Endothelial cell of umbilical vein (primary cell): ENCODE measurements around the gene SLC12A4. TPM values are rescaled to one million over a fixed set of nuclear protein-coding genes. Genes with fewer than 3 reads are reported as not detected.

Source experiments
- BruUV-seq: library from RNA; stranded (reverse); fragments of 400-500 nt; replicated peaks from 2 replicates; lab custom pipeline; 2021; lab: Mats Ljungman, UMichigan
- CTCF ChIA-PET: fragments of 300-600, 350-600 bp; sonication (Branson Sonifier 250); formaldehyde crosslinking; loops from one replicate; lab custom pipeline; 2021; ENCODE audit warnings: antibody characterized with exemption, inconsistent platforms; lab: Charles Lee
- POLR2A ChIA-PET: fragments of 300-600, 350-600 bp; sonication (Branson Sonifier 250); formaldehyde crosslinking; loops from one replicate; lab custom pipeline; 2021; ENCODE audit warnings: antibody characterized with exemption, inconsistent platforms; lab: Charles Lee
- DNase-seq: peaks from one replicate; pipeline ENCODE4 v3.0.0-alpha.2; 2011; ENCODE audit warnings: low read depth, low spot score
- FAIRE-seq: peaks from 2 replicates; lab custom pipeline; 2011; peaks lifted over from hg19 to GRCh38; lab: Jason Lieb, UNC
- H2AFZ ChIP-seq: 2 replicates; pipeline ENCODE4 v1.6.0; 2012; ENCODE audit warnings: low read depth, low read length, control low read depth, inconsistent platforms
- H3K27ac ChIP-seq: 2 replicates; pipeline ENCODE4 v1.5.1; 2011; ENCODE audit warnings: low read depth, mild to moderate bottlenecking, control low read depth, low read length, moderate library complexity; ENCODE audit not compliant: insufficient read depth
- H3K27me3 ChIP-seq, 2 experiments: 2 replicates each; pipeline versions ENCODE4 v1.6.0 to v1.6.1; 2011; ENCODE audit warnings: low read length in 2 of 2, mixed read lengths in 1 of 2; ENCODE audit not compliant: control insufficient read depth in 2 of 2, insufficient read depth in 2 of 2
- H3K36me3 ChIP-seq, 2 experiments: 2 replicates in 1 of 2; 3 replicates in 1 of 2; pipeline ENCODE4 v1.5.1; 2011; ENCODE audit warnings: low read length in 2 of 2, mild to moderate bottlenecking in 1 of 2, moderate library complexity in 1 of 2; ENCODE audit not compliant: control insufficient read depth in 2 of 2, insufficient read depth in 2 of 2; ENCODE audit errors: extremely low read depth in 1 of 2
- H3K4me1 ChIP-seq: 3 replicates; pipeline ENCODE4 v1.5.1; 2011; ENCODE audit warnings: mild to moderate bottlenecking, low read length; ENCODE audit not compliant: control insufficient read depth, insufficient read depth; ENCODE audit errors: extremely low read depth
- H3K4me2 ChIP-seq: 2 replicates; pipeline ENCODE4 v1.6.1; 2011; ENCODE audit warnings: low read length, control low read depth, mixed read lengths; ENCODE audit not compliant: insufficient read depth
- H3K4me3 ChIP-seq, 3 experiments: fragments of 200-600 bp in 1 of 3; sonication (generic), shearing (Covaris generic) in 1 of 3; replicated peaks in 1 of 3; 2 replicates each; pipeline ENCODE4 v1.5.1; 2011 to 2016; ENCODE audit warnings: control low read depth in 3 of 3, low read length in 3 of 3, mild to moderate bottlenecking in 2 of 3, inconsistent platforms in 1 of 3, low read depth in 1 of 3, moderate library complexity in 1 of 3; ENCODE audit not compliant: insufficient read depth in 1 of 3
- H3K79me2 ChIP-seq: 2 replicates; pipeline ENCODE4 v1.6.0; 2012; ENCODE audit warnings: low read length, inconsistent platforms; ENCODE audit not compliant: control insufficient read depth, insufficient read depth
- H3K9ac ChIP-seq: replicated peaks from 2 replicates; pipeline ENCODE3; 2011; ENCODE audit warnings: low read length, control low read depth; ENCODE audit not compliant: insufficient read depth; ENCODE audit errors: extremely low read depth
- H3K9me1 ChIP-seq: replicated peaks from 3 replicates; pipeline ENCODE4 v1.6.0; 2011; ENCODE audit warnings: mild to moderate bottlenecking, low read length; ENCODE audit not compliant: control insufficient read depth, insufficient read depth; ENCODE audit errors: extremely low read depth
- H3K9me3 ChIP-seq: replicated peaks from 2 replicates; pipeline ENCODE4 v1.5.1; 2012; ENCODE audit warnings: low read length, inconsistent platforms; ENCODE audit not compliant: control insufficient read depth, insufficient read depth
- H4K20me1 ChIP-seq: replicated peaks from 2 replicates; pipeline ENCODE3; 2011; ENCODE audit warnings: mild to moderate bottlenecking, low read length; ENCODE audit not compliant: control insufficient read depth, insufficient read depth; ENCODE audit errors: extremely low read depth
- CTCF ChIP-seq, 2 donors: IDR thresholded peaks; 1 replicate in 1 of 2; 2 replicates in 1 of 2; pipeline ENCODE4 v1.5.1; 2011; ENCODE audit warnings: low read length in 2 of 2, mild to moderate bottlenecking in 2 of 2, moderate library complexity in 2 of 2, control low read depth in 1 of 2, inconsistent platforms in 1 of 2, low read depth in 1 of 2; ENCODE audit not compliant: insufficient read depth in 1 of 2; ENCODE audit errors: extremely low read depth in 1 of 2
- EZH2 ChIP-seq: IDR thresholded peaks from 2 replicates; pipeline ENCODE4 v1.6.1; 2012; ENCODE audit warnings: borderline replicate concordance, low read depth, mild to moderate bottlenecking, moderate library complexity, low read length, inconsistent platforms; ENCODE audit not compliant: severe bottlenecking
- FOS ChIP-seq: IDR thresholded peaks from 2 replicates; pipeline ENCODE4 v1.6.1; 2011; ENCODE audit warnings: mild to moderate bottlenecking, low read length, moderate library complexity, borderline replicate concordance; ENCODE audit not compliant: insufficient read depth
- GATA2 ChIP-seq: IDR thresholded peaks from 2 replicates; pipeline ENCODE4 v1.7.0; 2011; ENCODE audit warnings: low read depth, mild to moderate bottlenecking, moderate library complexity, mixed read lengths, low read length; ENCODE audit not compliant: insufficient read length, insufficient read depth
- JUN ChIP-seq: IDR thresholded peaks from 2 replicates; pipeline ENCODE4 v1.6.1; 2011; ENCODE audit warnings: borderline replicate concordance, low read depth; ENCODE audit not compliant: insufficient read length, insufficient read depth
- MAX ChIP-seq: IDR thresholded peaks from 2 replicates; pipeline ENCODE4 v1.6.1; 2011; ENCODE audit not compliant: insufficient read depth, insufficient read length
- MYC ChIP-seq: IDR thresholded peaks from one replicate; pipeline ENCODE4 v1.6.1; 2011; ENCODE audit warnings: mild to moderate bottlenecking, low read depth, low read length
- POLR2A ChIP-seq: IDR thresholded peaks from 2 replicates; pipeline ENCODE4 v1.6.1; 2012; ENCODE audit warnings: low read depth, mild to moderate bottlenecking, control low read depth, low read length
- POLR2AphosphoS5 ChIP-seq: IDR thresholded peaks from 2 replicates; pipeline ENCODE4 v1.6.1; 2012; ENCODE audit warnings: low read depth, mild to moderate bottlenecking, control low read depth, low read length, moderate library complexity; ENCODE audit not compliant: insufficient read depth
- dilution Hi-C: fragments of 300-500 bp; cut with MboI; formaldehyde crosslinking; loops from one replicate; pipeline ENCODE4 v1.15.0; 2019; ENCODE audit warnings: low sequenced_read_pairs; ENCODE audit not compliant: extremely low pct_ligation_motif_present
- intact Hi-C: fragments of 100-400 bp; cut with micrococcal nuclease; formaldehyde crosslinking; loops from one replicate; pipeline ENCODE4 v1.10.0; 2022
- polyA plus RNA-seq, 4 experiments: library from polyadenylated mRNA; depleted of rRNA in 3 of 4; stranded (reverse) in 3 of 4; unstranded in 1 of 4; fragments of >200 nt; gene quantifications; 2 replicates each; pipeline versions ENCODE4 v1.2.1 to v1.2.3, GENCODE V29; 2011 to 2012; ENCODE audit warnings: missing spikeins in 1 of 4
- total RNA-seq: library from RNA; stranded (reverse); gene quantifications from 2 replicates; pipeline ENCODE4 v1.2.3, GENCODE V29; 2021

Gene SLC12A4
- total and polyA plus RNA-seq, 2 donors (not counting 3 experiments of a cell fraction or from before 2014, with no cell fraction given): 110 to 114 TPM

- FAIRE-seq (no peak), DNase-seq (no peak)
- H3K4me3 ChIP-seq: no peak overlapping the region
- TF ChIP-seq GATA2: no peak
- no peak for TF ChIP-seq EZH2
- TF ChIP-seq CTCF (IDR thresholded peaks at IDR 0.05; ENCODE audit: extremely low read depth in 1 of 2, insufficient read depth in 1 of 2, low read depth in 1 of 2, low read length in 2 of 2): no peak
- no peak for TF ChIP-seq MAX
- TF ChIP-seq FOS: no peak
- no peak for TF ChIP-seq POLR2AphosphoS5
- no peak for TF ChIP-seq POLR2A
- no peak for TF ChIP-seq JUN
- TF ChIP-seq MYC: no peak
- no TSS peak for BruUV-seq
- CTCF ChIA-PET: no interaction called here
- no peak overlapping the region for H3K27ac ChIP-seq
- dilution Hi-C loops: no loop called here
- H3K4me1 ChIP-seq: no peaks in the 10 kb centered on the region
- POLR2A ChIA-PET: no interaction called here
- H3K36me3 ChIP-seq: peaks cover 13 to 58% of the 10 kb centered on the region in 2 experiments
- H3K9me1 ChIP-seq: no peaks in the 10 kb centered on the region
- H4K20me1 ChIP-seq: no peaks in the 10 kb centered on the region
- intact Hi-C loops: no loop called here
- no peak overlapping the region for H2AFZ ChIP-seq
- H3K4me2 ChIP-seq: no peak overlapping the region
- H3K79me2 ChIP-seq: no peaks in the 10 kb centered on the region
- no peaks in the 10 kb centered on the region for H3K9me3 ChIP-seq
- H3K9ac ChIP-seq: no peak overlapping the region
- H3K27me3 ChIP-seq: no peaks in the 10 kb centered on the region
Measured at GRCh38 chr16:67954421-67955196, 13.8 kb downstream of the SLC12A4 start.
